GM23338 (cell line): ENCODE measurements around the gene LRRC26. TPM values are rescaled to one million over a fixed set of nuclear protein-coding genes. Genes with fewer than 3 reads are reported as not detected.

Experiments used
- ATAC-seq: fragments of 200-7000 bp; cut with Tn5 transposase; 3 replicates; pipeline ENCODE4 v1.9.1; 2020
- DNase-seq: peaks from one replicate; pipeline ENCODE4 v3.0.0-alpha.2; 2015; ENCODE audit warnings: low spot score
- H2AFZ ChIP-seq: fragments of 200-600 bp; sonication (generic); 2 replicates; pipeline ENCODE4 v1.8.0; 2016; ENCODE audit warnings: antibody characterized with exemption, mild to moderate bottlenecking, moderate library complexity
- H3F3A ChIP-seq: fragments of 200-600 bp; sonication (generic); replicated peaks from 2 replicates; pipeline ENCODE4 v1.8.0; 2017; ENCODE audit warnings: antibody characterized with exemption, mixed run types, low read depth
- H3K27ac ChIP-seq: fragments of 200-600 bp; sonication (generic); 2 replicates; pipeline ENCODE4 v1.6.1; 2016; ENCODE audit warnings: low read depth
- H3K27me3 ChIP-seq: fragments of 200-600 bp; sonication (generic); 2 replicates; pipeline ENCODE4 v1.8.0; 2016; ENCODE audit warnings: mild to moderate bottlenecking, mixed run types, moderate library complexity; ENCODE audit not compliant: insufficient read depth
- H3K36me3 ChIP-seq: fragments of 200-600 bp; sonication (generic); 2 replicates; pipeline ENCODE4 v1.8.0; 2016; ENCODE audit warnings: mild to moderate bottlenecking; ENCODE audit not compliant: insufficient read depth
- H3K4me1 ChIP-seq: fragments of 200-600 bp; sonication (generic); 2 replicates; pipeline ENCODE4 v1.8.0; 2016; ENCODE audit warnings: mild to moderate bottlenecking, moderate library complexity; ENCODE audit not compliant: insufficient read depth
- H3K4me2 ChIP-seq: fragments of 200-600 bp; sonication (generic); 2 replicates; pipeline ENCODE4 v1.7.1; 2017; ENCODE audit warnings: mixed run types
- H3K4me3 ChIP-seq: fragments of 200-600 bp; sonication (generic); 2 replicates; pipeline ENCODE4 v1.6.1; 2016; ENCODE audit warnings: mixed run types
- H3K79me2 ChIP-seq: fragments of 200-600 bp; sonication (generic); replicated peaks from 2 replicates; pipeline ENCODE4 v1.8.0; 2017; ENCODE audit warnings: mild to moderate bottlenecking; ENCODE audit not compliant: insufficient read depth
- H3K9me2 ChIP-seq: fragments of 200-600 bp; sonication (generic); 2 replicates; pipeline ENCODE4 v1.8.0; 2017; ENCODE audit not compliant: insufficient read depth
- H4K20me1 ChIP-seq: fragments of 200-600 bp; sonication (generic); replicated peaks from 2 replicates; pipeline ENCODE4 v1.8.0; 2017; ENCODE audit warnings: mild to moderate bottlenecking; ENCODE audit not compliant: insufficient read depth
- H3K27ac Mint-ChIP-seq: 2 replicates; pipeline ENCODE4 v1.8.0; 2020; ENCODE audit warnings: inconsistent platforms, mild to moderate bottlenecking, moderate library complexity, mixed read lengths
- H3K27me3 Mint-ChIP-seq: 3 replicates; pipeline ENCODE4 v1.8.0; 2022; ENCODE audit warnings: low read depth, mild to moderate bottlenecking, moderate library complexity, mixed read lengths, inconsistent platforms; ENCODE audit not compliant: insufficient read depth, poor library complexity
- H3K36me3 Mint-ChIP-seq: 3 replicates; pipeline ENCODE4 v1.8.0; 2021; ENCODE audit warnings: low read depth, mild to moderate bottlenecking, inconsistent platforms, moderate library complexity, mixed read lengths
- H3K4me1 Mint-ChIP-seq: 3 replicates; pipeline ENCODE4 v1.8.0; 2020; ENCODE audit warnings: mild to moderate bottlenecking, inconsistent platforms, mixed read lengths
- H3K4me3 Mint-ChIP-seq: 3 replicates; pipeline ENCODE4 v1.8.0; 2021; ENCODE audit warnings: moderate library complexity, mild to moderate bottlenecking, inconsistent platforms, mixed read lengths
- H3K9me3 Mint-ChIP-seq: 3 replicates; pipeline ENCODE4 v1.8.0; 2020; ENCODE audit warnings: moderate library complexity, mild to moderate bottlenecking, inconsistent platforms, mixed read lengths
- EZH2 ChIP-seq: fragments of 200-600 bp; sonication (generic); IDR thresholded peaks from one replicate; pipeline ENCODE4 v1.8.0; 2017; ENCODE audit warnings: antibody characterized with exemption, mild to moderate bottlenecking, low read depth; ENCODE audit not compliant: unreplicated experiment
- EZH2phosphoT487 ChIP-seq: fragments of 200-600 bp; sonication (generic); IDR thresholded peaks from one replicate; pipeline ENCODE4 v1.8.1; 2018; ENCODE audit warnings: antibody characterized with exemption; ENCODE audit not compliant: unreplicated experiment
- JUNB ChIP-seq: IDR thresholded peaks from one replicate; pipeline ENCODE4 v1.6.1; 2016; ENCODE audit warnings: antibody characterized with exemption; ENCODE audit not compliant: unreplicated experiment
- NANOG ChIP-seq: IDR thresholded peaks from 2 replicates; pipeline ENCODE4 v1.6.1; 2016; ENCODE audit warnings: antibody characterized with exemption, borderline replicate concordance
- STAT1 ChIP-seq: IDR thresholded peaks from one replicate; pipeline ENCODE4 v1.6.1; 2016; ENCODE audit warnings: antibody characterized with exemption; ENCODE audit not compliant: unreplicated experiment
- ZNF114 ChIP-seq: fragments of 250-450 bp; sonication (Bioruptor Pico); IDR thresholded peaks from 2 replicates; pipeline ENCODE4 v1.5.0; 2020; ENCODE audit warnings: mild to moderate bottlenecking, moderate library complexity
- polyA plus RNA-seq: library from polyadenylated mRNA; unstranded; fragments of >200 nt; fragmentation: Nextera tagmentation; extraction: Ambion mirVana; gene quantifications from 2 replicates; pipeline ENCODE4 v1.2.1, GENCODE V29; 2016
- total RNA-seq: library from RNA; depleted of rRNA; stranded (reverse); fragments of >200 nt; shearing (Covaris generic); gene quantifications from 2 replicates; pipeline ENCODE4 v1.2.3, GENCODE V29; 2014
- TF ChIP-seq, protein P1 (sequence below): IDR thresholded peaks from one replicate; pipeline ENCODE4 v1.6.1; 2018; ENCODE audit warnings: antibody characterized with exemption; ENCODE audit not compliant: unreplicated experiment
- TF ChIP-seq, protein P2 (sequence below), 2 experiments: fragments of 200-600 bp in 1 of 2; sonication (generic) in 1 of 2; conservative IDR thresholded peaks; 2 replicates each; pipeline versions ENCODE4 v1.5.1 to v1.6.1; 2016 to 2017; ENCODE audit warnings: antibody characterized with exemption in 2 of 2, low read depth in 2 of 2, mild to moderate bottlenecking in 2 of 2, moderate library complexity in 1 of 2
- TF ChIP-seq, protein P3 (sequence below): IDR thresholded peaks from 2 replicates; pipeline ENCODE4 v1.6.1; 2016; ENCODE audit warnings: antibody characterized with exemption

The LRRC26 gene
- total and polyA plus RNA-seq, 2 experiments from 2014 or later: 0.21 to 4.3 TPM

GRCh38 chr9:137199411-137200121 lies 29.7 kb upstream of the LRRC26 start:
- Histone ChIP-seq H3K4me1 (peaks cover 19% of the 10 kb centered on the region), H2AFZ (no peak overlapping the region), H3K27me3 (no peaks in the 10 kb centered on the region), H4K20me1 (peaks cover 7% of the 10 kb centered on the region), H3F3A (peaks cover 15% of the 10 kb centered on the region; the same call in 1 of the 2 replicates), H3K9me2 (no peaks in the 10 kb centered on the region), H3K79me2 (peaks cover 69% of the 10 kb centered on the region), H3K4me3 (peak overlapping the region; percentile 55), H3K36me3 (no peaks in the 10 kb centered on the region), H3K4me2 (peak overlapping the region; percentile 87), H3K27ac (no peak overlapping the region)
- Mint-ChIP-seq H3K36me3 (no peaks in the 10 kb centered on the region; the same call in 2 of the 3 replicates), H3K27me3 (peaks cover 8% of the 10 kb centered on the region), H3K27ac (no peak overlapping the region), H3K4me1 (peaks cover 32% of the 10 kb centered on the region), H3K4me3 (peak overlapping the region; percentile 82), H3K9me3 (no peaks in the 10 kb centered on the region; the same call in 2 of the 3 replicates)
- TF ChIP-seq, protein P1, sequence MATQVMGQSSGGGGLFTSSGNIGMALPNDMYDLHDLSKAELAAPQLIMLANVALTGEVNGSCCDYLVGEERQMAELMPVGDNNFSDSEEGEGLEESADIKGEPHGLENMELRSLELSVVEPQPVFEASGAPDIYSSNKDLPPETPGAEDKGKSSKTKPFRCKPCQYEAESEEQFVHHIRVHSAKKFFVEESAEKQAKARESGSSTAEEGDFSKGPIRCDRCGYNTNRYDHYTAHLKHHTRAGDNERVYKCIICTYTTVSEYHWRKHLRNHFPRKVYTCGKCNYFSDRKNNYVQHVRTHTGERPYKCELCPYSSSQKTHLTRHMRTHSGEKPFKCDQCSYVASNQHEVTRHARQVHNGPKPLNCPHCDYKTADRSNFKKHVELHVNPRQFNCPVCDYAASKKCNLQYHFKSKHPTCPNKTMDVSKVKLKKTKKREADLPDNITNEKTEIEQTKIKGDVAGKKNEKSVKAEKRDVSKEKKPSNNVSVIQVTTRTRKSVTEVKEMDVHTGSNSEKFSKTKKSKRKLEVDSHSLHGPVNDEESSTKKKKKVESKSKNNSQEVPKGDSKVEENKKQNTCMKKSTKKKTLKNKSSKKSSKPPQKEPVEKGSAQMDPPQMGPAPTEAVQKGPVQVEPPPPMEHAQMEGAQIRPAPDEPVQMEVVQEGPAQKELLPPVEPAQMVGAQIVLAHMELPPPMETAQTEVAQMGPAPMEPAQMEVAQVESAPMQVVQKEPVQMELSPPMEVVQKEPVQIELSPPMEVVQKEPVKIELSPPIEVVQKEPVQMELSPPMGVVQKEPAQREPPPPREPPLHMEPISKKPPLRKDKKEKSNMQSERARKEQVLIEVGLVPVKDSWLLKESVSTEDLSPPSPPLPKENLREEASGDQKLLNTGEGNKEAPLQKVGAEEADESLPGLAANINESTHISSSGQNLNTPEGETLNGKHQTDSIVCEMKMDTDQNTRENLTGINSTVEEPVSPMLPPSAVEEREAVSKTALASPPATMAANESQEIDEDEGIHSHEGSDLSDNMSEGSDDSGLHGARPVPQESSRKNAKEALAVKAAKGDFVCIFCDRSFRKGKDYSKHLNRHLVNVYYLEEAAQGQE: no peak
- no peak for TF ChIP-seq ZNF114 (CRISPR knock-in tag)
- DNase-seq (peak; percentile 47), ATAC-seq (no peak)

DNA sequence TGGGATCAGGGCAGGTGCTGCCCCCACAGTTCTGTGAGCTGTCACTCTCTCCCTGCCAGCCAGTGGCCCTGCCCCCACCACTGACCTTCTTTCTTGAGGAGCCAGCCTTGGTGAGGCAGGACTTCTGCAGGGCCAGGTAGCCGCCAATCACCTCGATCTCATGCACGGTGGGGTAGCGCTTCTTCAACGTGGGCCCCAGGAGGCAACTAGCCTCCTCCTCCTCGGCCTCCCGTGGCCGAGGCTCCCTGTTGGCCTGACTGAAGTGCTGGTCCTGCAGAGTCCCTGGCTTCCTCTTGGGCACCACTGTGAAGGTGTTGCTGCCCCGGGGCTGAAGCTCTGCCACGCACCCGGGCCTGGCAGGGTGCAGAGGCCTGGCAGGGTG lies 29.0 kb upstream of the LRRC26 start:
- Histone ChIP-seq H3K36me3 (no peaks in the 10 kb centered on the region), H3K4me1 (peaks cover 16% of the 10 kb centered on the region; the same call in 1 of the 2 replicates), H3K4me2 (peak overlapping the region; percentile 87), H3K79me2 (peaks cover 63% of the 10 kb centered on the region), H2AFZ (no peak overlapping the region), H3K4me3 (peak overlapping the region; percentile 55; the same call in 1 of the 2 replicates), H4K20me1 (peaks cover 4% of the 10 kb centered on the region), H3K27ac (no peak overlapping the region), H3F3A (peaks cover 15% of the 10 kb centered on the region; the same call in 1 of the 2 replicates), H3K9me2 (no peaks in the 10 kb centered on the region), H3K27me3 (no peaks in the 10 kb centered on the region)
- Mint-ChIP-seq H3K4me3 (peak overlapping the region; percentile 43; the same call in 2 of the 3 replicates), H3K4me1 (peaks cover 26% of the 10 kb centered on the region), H3K9me3 (no peaks in the 10 kb centered on the region; the same call in 2 of the 3 replicates), H3K27ac (no peak overlapping the region), H3K36me3 (no peaks in the 10 kb centered on the region; the same call in 2 of the 3 replicates), H3K27me3 (peaks cover 7% of the 10 kb centered on the region)
- TF ChIP-seq JUNB: no peak
- TF ChIP-seq NANOG: no peak
- TF ChIP-seq, protein P2, sequence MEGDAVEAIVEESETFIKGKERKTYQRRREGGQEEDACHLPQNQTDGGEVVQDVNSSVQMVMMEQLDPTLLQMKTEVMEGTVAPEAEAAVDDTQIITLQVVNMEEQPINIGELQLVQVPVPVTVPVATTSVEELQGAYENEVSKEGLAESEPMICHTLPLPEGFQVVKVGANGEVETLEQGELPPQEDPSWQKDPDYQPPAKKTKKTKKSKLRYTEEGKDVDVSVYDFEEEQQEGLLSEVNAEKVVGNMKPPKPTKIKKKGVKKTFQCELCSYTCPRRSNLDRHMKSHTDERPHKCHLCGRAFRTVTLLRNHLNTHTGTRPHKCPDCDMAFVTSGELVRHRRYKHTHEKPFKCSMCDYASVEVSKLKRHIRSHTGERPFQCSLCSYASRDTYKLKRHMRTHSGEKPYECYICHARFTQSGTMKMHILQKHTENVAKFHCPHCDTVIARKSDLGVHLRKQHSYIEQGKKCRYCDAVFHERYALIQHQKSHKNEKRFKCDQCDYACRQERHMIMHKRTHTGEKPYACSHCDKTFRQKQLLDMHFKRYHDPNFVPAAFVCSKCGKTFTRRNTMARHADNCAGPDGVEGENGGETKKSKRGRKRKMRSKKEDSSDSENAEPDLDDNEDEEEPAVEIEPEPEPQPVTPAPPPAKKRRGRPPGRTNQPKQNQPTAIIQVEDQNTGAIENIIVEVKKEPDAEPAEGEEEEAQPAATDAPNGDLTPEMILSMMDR (conservative IDR thresholded peaks at IDR 0.05; ENCODE audit: low read depth in 2 of 2): no peak
- no peak for TF ChIP-seq STAT1
- no peak for TF ChIP-seq EZH2
- no peak for TF ChIP-seq ZNF114 (CRISPR knock-in tag)
- TF ChIP-seq EZH2phosphoT487: no peak
- TF ChIP-seq, protein P1: no peak
- TF ChIP-seq, protein P3, sequence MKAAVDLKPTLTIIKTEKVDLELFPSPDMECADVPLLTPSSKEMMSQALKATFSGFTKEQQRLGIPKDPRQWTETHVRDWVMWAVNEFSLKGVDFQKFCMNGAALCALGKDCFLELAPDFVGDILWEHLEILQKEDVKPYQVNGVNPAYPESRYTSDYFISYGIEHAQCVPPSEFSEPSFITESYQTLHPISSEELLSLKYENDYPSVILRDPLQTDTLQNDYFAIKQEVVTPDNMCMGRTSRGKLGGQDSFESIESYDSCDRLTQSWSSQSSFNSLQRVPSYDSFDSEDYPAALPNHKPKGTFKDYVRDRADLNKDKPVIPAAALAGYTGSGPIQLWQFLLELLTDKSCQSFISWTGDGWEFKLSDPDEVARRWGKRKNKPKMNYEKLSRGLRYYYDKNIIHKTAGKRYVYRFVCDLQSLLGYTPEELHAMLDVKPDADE: no peak
- ATAC-seq: no peak
- DNase-seq: no peak
